Upper lobe of left lung (tissue), 6 donors: ENCODE data around the gene TBCD. TPM values are rescaled to one million over a fixed set of nuclear protein-coding genes. Genes with fewer than 3 reads are reported as not detected.
"Not testable (repeated sequence)": the region's sequence is repeated elsewhere in the genome, so short reads cannot be mapped to it uniquely, and the experiment has no call there.

ENCODE experiments used
- ATAC-seq, 2 donors: fragments of 200-7000 bp; cut with Tn5 transposase; one replicate each; pipeline ENCODE4 v1.9.1; 2022; ENCODE audit warnings: mild to moderate bottlenecking in 2 of 2, moderate library complexity in 2 of 2; ENCODE audit not compliant: low FRiP score in 2 of 2
- DNase-seq, 2 donors: peaks; one replicate each; pipeline ENCODE4 v3.0.0-alpha.2; 2019 to 2020
- H3K27ac ChIP-seq, 4 donors: fragments of 200-600 bp; sonication (generic); one replicate each; pipeline ENCODE4 v1.5.1; 2016 to 2019
- H3K27me3 ChIP-seq, 4 donors: fragments of 200-600 bp; sonication (generic); one replicate each; pipeline ENCODE4 v1.5.1; 2017 to 2019
- H3K36me3 ChIP-seq, 4 donors: fragments of 200-600 bp; sonication (generic); one replicate each; pipeline ENCODE4 v1.5.1; 2016 to 2019
- H3K4me1 ChIP-seq, 4 donors: fragments of 200-600 bp; sonication (generic); one replicate each; pipeline ENCODE4 v1.5.1; 2018 to 2019
- H3K4me3 ChIP-seq, 4 donors: fragments of 200-600 bp; sonication (generic); one replicate each; pipeline ENCODE4 v1.5.1; 2017 to 2019; ENCODE audit warnings: mild to moderate bottlenecking in 2 of 4, moderate library complexity in 1 of 4
- H3K9me3 ChIP-seq, 4 donors: fragments of 200-600 bp; sonication (generic); one replicate each; pipeline ENCODE4 v1.5.1; 2018 to 2019
- CTCF ChIP-seq, 6 experiments: fragments of 450-650 bp in 4 of 6; fragments of 200-600 bp in 2 of 6; sonication (generic) in 2 of 6; IDR thresholded peaks; one replicate each; pipeline ENCODE4 v1.5.1; 2016 to 2019; ENCODE audit warnings: antibody characterized with exemption in 6 of 6
- EP300 ChIP-seq, 4 donors: sonication (generic); formaldehyde crosslinking; IDR thresholded peaks; one replicate each; pipeline ENCODE4 v1.5.1; 2017; ENCODE audit warnings: antibody characterized with exemption in 4 of 4, control low read depth in 2 of 4
- POLR2A ChIP-seq, 4 donors: fragments of 450-650 bp; IDR thresholded peaks; one replicate each; pipeline ENCODE4 v1.5.1; 2016 to 2017; ENCODE audit warnings: antibody characterized with exemption in 4 of 4, mild to moderate bottlenecking in 2 of 4
- POLR2AphosphoS5 ChIP-seq, 2 donors: sonication (generic); formaldehyde crosslinking; IDR thresholded peaks; one replicate each; pipeline ENCODE4 v1.5.1; 2017; ENCODE audit warnings: antibody characterized with exemption in 2 of 2
- WGBS, 2 donors: methylation state at CpG; one replicate each; pipeline ENCODE4 v1.1.5; 2017 to 2018; 5-methylcytosine and 5-hydroxymethylcytosine counted together
- total RNA-seq, 6 donors: library from RNA; depleted of rRNA in 4 of 6; stranded (reverse); fragments of >200 nt in 4 of 6; gene quantifications; one replicate each; pipeline versions ENCODE4 v1.1.0 to v1.2.1, GENCODE V29; 2016 to 2021
- donor health status: DM: no; HTN: no; CAD: no; lungs with moderate emphysema.
- donor health status: DM: no; HTN: yes; CAD: no; lungs with severe emphysema.

Gene TBCD
- total RNA-seq, 6 donors from 2014 or later: 71.3 to 262 (median 104) TPM

- DNase-seq: no peak
- no peak overlapping the region for H3K4me3 ChIP-seq
- H3K27ac ChIP-seq: no peak overlapping the region
- 94 to 96% methylated on average over 4 to 15 of the region's 16 CpGs for WGBS, 2 donors
- TF ChIP-seq CTCF (IDR thresholded peaks at IDR 0.05): no peak
- TF ChIP-seq POLR2AphosphoS5 (IDR thresholded peaks at IDR 0.05): no peak
- TF ChIP-seq EP300 (IDR thresholded peaks at IDR 0.05): no peak
- TF ChIP-seq POLR2A (IDR thresholded peaks at IDR 0.05): no peak
- no peaks in the 10 kb centered on the region for H3K27me3 ChIP-seq
- H3K9me3 ChIP-seq: peaks cover 0 to 10% (median 4%) of the 10 kb centered on the region in 4 donors
- peak; percentile 35 to 45 for ATAC-seq
- H3K4me1 ChIP-seq: no peaks in the 10 kb centered on the region
- H3K36me3 ChIP-seq: peaks cover 9 to 40% (median 26%) of the 10 kb centered on the region in 4 donors
Observed at GRCh38 chr17:82743344-82744219, 8.3 kb upstream of the TBCD start.

- DNase-seq, H3K27me3 ChIP-seq, H3K4me1 ChIP-seq, H3K27ac ChIP-seq, ATAC-seq, H3K4me3 ChIP-seq: not testable (repeated sequence)
- 68 to 73% methylated on average over 5 to 7 of the region's 7 CpGs for WGBS, 2 donors
- Histone ChIP-seq H3K36me3 (peaks cover 9 to 33% (median 25%) of the 10 kb centered on the region in 4 donors), H3K9me3 (peaks cover 0 to 10% (median 4%) of the 10 kb centered on the region in 4 donors)
Observed at GRCh38 chr17:82744736-82745135, 7.1 kb upstream of the TBCD start.

GRCh38 chr17:82745524-82745923 is 6.3 kb upstream of the TBCD start:
- no peaks in the 10 kb centered on the region for H3K27me3 ChIP-seq
- ATAC-seq (no peak), DNase-seq (no peak)
- 66 to 71% methylated on average over 8 of the region's 8 CpGs for WGBS, 2 donors
- H3K4me3 ChIP-seq: no peak overlapping the region
- no peaks in the 10 kb centered on the region for H3K4me1 ChIP-seq
- TF ChIP-seq POLR2A (IDR thresholded peaks at IDR 0.05) (no peak), POLR2AphosphoS5 (IDR thresholded peaks at IDR 0.05) (no peak), EP300 (IDR thresholded peaks at IDR 0.05) (no peak), CTCF (IDR thresholded peaks at IDR 0.05) (no peak)
- no peak overlapping the region for H3K27ac ChIP-seq
- peaks cover 0 to 10% (median 2%) of the 10 kb centered on the region in 4 donors for H3K9me3 ChIP-seq
- peaks cover 9 to 26% (median 21%) of the 10 kb centered on the region in 4 donors for H3K36me3 ChIP-seq

GRCh38 chr17:82748756-82749155 is 3.1 kb upstream of the TBCD start:
- no peak for ATAC-seq
- no peak overlapping the region for H3K4me3 ChIP-seq
- no peak for DNase-seq
- peaks cover 10 to 20% (median 12%) of the 10 kb centered on the region in 4 donors for H3K4me1 ChIP-seq
- no peak for TF ChIP-seq POLR2AphosphoS5 (IDR thresholded peaks at IDR 0.05)
- no peak for TF ChIP-seq EP300 (IDR thresholded peaks at IDR 0.05)
- no peak for TF ChIP-seq CTCF (IDR thresholded peaks at IDR 0.05)
- TF ChIP-seq POLR2A (IDR thresholded peaks at IDR 0.05): no peak
- H3K27ac ChIP-seq: no peak overlapping the region
- 98% methylated on average over 16 of the region's 16 CpGs for WGBS, 2 donors
- H3K36me3 ChIP-seq: no peaks in the 10 kb centered on the region
- peaks cover 0 to 5% (median 0%) of the 10 kb centered on the region in 4 donors for H3K9me3 ChIP-seq
- no peaks in the 10 kb centered on the region for H3K27me3 ChIP-seq

- WGBS, 2 donors: 72 to 85% methylated on average over 35 of the region's 40 CpGs
- Histone ChIP-seq H3K9me3 (peaks cover 0 to 5% (median 0%) of the 10 kb centered on the region in 4 donors), H3K36me3 (no peaks in the 10 kb centered on the region), H3K27ac (no peak overlapping the region), H3K4me3 (no peak overlapping the region), H3K27me3 (no peaks in the 10 kb centered on the region), H3K4me1 (peaks cover 10 to 21% (median 12%) of the 10 kb centered on the region in 4 donors)
- TF ChIP-seq POLR2A (IDR thresholded peaks at IDR 0.05) (no peak), CTCF (IDR thresholded peaks at IDR 0.05) (no peak), POLR2AphosphoS5 (IDR thresholded peaks at IDR 0.05) (no peak), EP300 (IDR thresholded peaks at IDR 0.05) (no peak)
- no peak for ATAC-seq
- no peak for DNase-seq
Observed at GRCh38 chr17:82750241-82750908, 1.5 kb upstream of the TBCD start.
